Loucy (cell line): ENCODE data around the gene EEA1.

Experiments
- H2AFZ ChIP-seq: fragments of 200-600 bp; sonication (generic); 2 replicates; pipeline ENCODE4 v1.6.0; 2016; ENCODE audit warnings: antibody characterized with exemption, mild to moderate bottlenecking, low read length, moderate library complexity
- H3F3A ChIP-seq: fragments of 200-600 bp; 2 replicates; pipeline ENCODE4 v1.6.0; 2016; ENCODE audit warnings: antibody characterized with exemption, low read depth, mild to moderate bottlenecking
- H3K27me3 ChIP-seq: fragments of 200-600 bp; sonication (generic); 2 replicates; pipeline ENCODE4 v1.6.1; 2014; ENCODE audit warnings: low read length, mild to moderate bottlenecking; ENCODE audit not compliant: insufficient read depth, poor library complexity, severe bottlenecking
- H3K36me3 ChIP-seq: fragments of 200-600 bp; sonication (generic); 2 replicates; pipeline ENCODE4 v1.6.1; 2016; ENCODE audit warnings: low read length; ENCODE audit not compliant: insufficient read depth
- H3K4me1 ChIP-seq: fragments of 200-600 bp; sonication (generic); 2 replicates; pipeline ENCODE4 v1.5.1; 2014; ENCODE audit warnings: low read length, mild to moderate bottlenecking; ENCODE audit not compliant: insufficient read depth, poor library complexity, severe bottlenecking
- H3K4me2 ChIP-seq: fragments of 200-600 bp; sonication (generic); 2 replicates; pipeline ENCODE4 v1.6.0; 2014; ENCODE audit warnings: antibody characterized with exemption, low read length, low read depth, mild to moderate bottlenecking; ENCODE audit not compliant: poor library complexity, severe bottlenecking
- H3K4me3 ChIP-seq: fragments of 200-600 bp; sonication (generic); 2 replicates; pipeline ENCODE4 v1.5.1; 2014; ENCODE audit warnings: low read length, mild to moderate bottlenecking, mixed read lengths; ENCODE audit not compliant: poor library complexity, severe bottlenecking
- H3K79me2 ChIP-seq: fragments of 200-600 bp; sonication (generic); 2 replicates; pipeline ENCODE4 v1.6.1; 2014; ENCODE audit warnings: low read length; ENCODE audit not compliant: insufficient read depth
- H3K9ac ChIP-seq: fragments of 200-600 bp; sonication (generic); 2 replicates; pipeline ENCODE4 v1.6.0; 2014; ENCODE audit warnings: mild to moderate bottlenecking, low read depth, low read length, moderate library complexity; ENCODE audit not compliant: poor library complexity, severe bottlenecking
- H3K9me2 ChIP-seq: fragments of 200-600 bp; sonication (generic); replicated peaks from 2 replicates; pipeline ENCODE4 v1.6.1; 2016; ENCODE audit warnings: low read depth, low read length, mixed read lengths
- H3K9me3 ChIP-seq: fragments of 200-600 bp; sonication (generic); 2 replicates; pipeline ENCODE4 v1.6.1; 2014; ENCODE audit warnings: mild to moderate bottlenecking, antibody characterized with exemption, low read length, low read depth; ENCODE audit not compliant: insufficient read depth
- H4K20me1 ChIP-seq: fragments of 200-600 bp; sonication (generic); 2 replicates; pipeline ENCODE4 v1.6.0; 2014; ENCODE audit warnings: antibody characterized with exemption, low read length, mild to moderate bottlenecking; ENCODE audit not compliant: insufficient read depth, poor library complexity, severe bottlenecking
- CTCF ChIP-seq: fragments of 200-600 bp; sonication (generic); conservative IDR thresholded peaks from 2 replicates; pipeline ENCODE4 v1.5.1; 2014; ENCODE audit warnings: mild to moderate bottlenecking, antibody characterized with exemption, low read length
- EZH2phosphoT487 ChIP-seq: fragments of 200-600 bp; IDR thresholded peaks from 2 replicates; pipeline ENCODE4 v1.6.1; 2018; ENCODE audit warnings: antibody characterized with exemption, mild to moderate bottlenecking, moderate library complexity, borderline replicate concordance

Gene EEA1

GRCh38 chr12:92928962-92929915, at the start of gene EEA1:
Gene EEA1 (minus strand): TSS chr12:92929295. CDS start chr12:92929066, 229 bp downstream.
- Histone ChIP-seq H3K79me2 (peaks cover 42% of the 10 kb centered on the region), H3K36me3 (no peaks in the 10 kb centered on the region), H3K9ac (peak within 1 kb of the TSS; percentile 88), H3K4me3 (peak within 1 kb of the TSS; percentile 80), H3K4me2 (peak within 1 kb of the TSS; percentile 93), H3F3A (no peaks in the 10 kb centered on the region), H3K9me3 (no peaks in the 10 kb centered on the region), H4K20me1 (peaks cover 28% of the 10 kb centered on the region), H3K9me2 (no peaks in the 10 kb centered on the region), H3K27me3 (no peaks in the 10 kb centered on the region), H3K4me1 (peaks cover 39% of the 10 kb centered on the region), H2AFZ (peak within 1 kb of the TSS; percentile 88)
- TF ChIP-seq EZH2phosphoT487, result no peak
- peak; percentile 26; the same call in 1 of the 2 replicates for TF ChIP-seq CTCF

DNA sequence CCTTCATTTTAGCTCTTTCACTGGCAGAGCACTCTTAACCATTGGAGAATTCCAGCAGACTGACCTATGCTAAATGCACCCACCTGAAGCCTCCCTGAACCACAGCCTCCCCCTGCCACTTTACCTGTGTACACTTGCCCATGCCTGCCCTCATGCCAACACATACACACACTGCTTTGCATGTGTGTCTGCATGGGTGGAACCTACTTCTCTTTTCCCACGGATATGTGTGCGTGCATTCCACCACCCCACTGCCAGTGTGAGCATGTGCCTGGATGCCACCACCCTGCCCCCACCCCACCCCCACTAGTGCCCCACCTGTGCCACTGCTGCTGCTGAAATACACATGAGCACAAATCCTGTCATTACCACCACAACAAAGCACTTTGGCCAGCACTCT, 49.5 kb upstream of the EEA1 start:
- Histone ChIP-seq H3K27me3 (no peaks in the 10 kb centered on the region), H3K9me3 (peaks cover 26% of the 10 kb centered on the region), H3K4me2 (no peak overlapping the region), H3F3A (no peaks in the 10 kb centered on the region), H3K9me2 (no peaks in the 10 kb centered on the region), H3K79me2 (no peaks in the 10 kb centered on the region), H3K4me3 (no peak overlapping the region), H2AFZ (no peak overlapping the region), H3K36me3 (no peaks in the 10 kb centered on the region), H4K20me1 (no peaks in the 10 kb centered on the region), H3K4me1 (no peaks in the 10 kb centered on the region), H3K9ac (no peak overlapping the region)
- TF ChIP-seq EZH2phosphoT487 (no peak), CTCF (no peak)

GRCh38 chr12:92977326-92977725, 48.2 kb upstream of the EEA1 start:
- Histone ChIP-seq H3K4me3 (no peak overlapping the region), H3F3A (no peaks in the 10 kb centered on the region), H3K4me1 (no peaks in the 10 kb centered on the region), H3K9me2 (no peaks in the 10 kb centered on the region), H3K9me3 (peaks cover 26% of the 10 kb centered on the region), H3K79me2 (no peaks in the 10 kb centered on the region), H2AFZ (no peak overlapping the region), H3K9ac (no peak overlapping the region), H3K27me3 (no peaks in the 10 kb centered on the region), H3K4me2 (no peak overlapping the region), H4K20me1 (no peaks in the 10 kb centered on the region), H3K36me3 (no peaks in the 10 kb centered on the region)
- TF ChIP-seq EZH2phosphoT487 (no peak), CTCF (no peak)
